Iris pigment epithelial cell (primary cell): ENCODE measurements around the gene CCT8.
"Not testable (repeated sequence)": the region's sequence is repeated elsewhere in the genome, so short reads cannot be mapped to it uniquely, and the experiment has no call there.

ENCODE experiments used
- DNase-seq: peaks from one replicate; pipeline ENCODE4 v3.0.0-alpha.2; 2011; ENCODE audit warnings: low read depth

The CCT8 gene

GRCh38 chr21:29018540-29018939 is 54.9 kb downstream of the CCT8 start:
- DNase-seq, result no peak

- DNase-seq, result no peak
These were observed 55.7 kb downstream of the CCT8 start for GRCh38 chr21:29017639-29018237.

GRCh38 chr21:29011236-29011635 is 62.2 kb downstream of the CCT8 start:
- DNase-seq, result not testable (repeated sequence)

- DNase-seq, result no peak
These were observed 65.1 kb downstream of the CCT8 start for GRCh38 chr21:29008367-29008766.

- no peak for DNase-seq
These were observed 65.6 kb downstream of the CCT8 start for GRCh38 chr21:29007810-29008209.

GRCh38 chr21:29007135-29007534 is 66.3 kb downstream of the CCT8 start:
- no peak for DNase-seq
